AG04449 (cell line): ENCODE data around the gene TPST2.

Experiments
- CTCF ChIA-PET: fragments of 350-600 bp; formaldehyde crosslinking; extraction: SDS; loops from one replicate; lab custom pipeline; 2021; ENCODE audit warnings: antibody characterized with exemption; lab: Yijun Ruan, JAX
- POLR2A ChIA-PET: fragments of 400-600, 350-600 bp; formaldehyde crosslinking; extraction: SDS; loops from one replicate; lab custom pipeline; 2020; ENCODE audit warnings: antibody characterized with exemption, inconsistent platforms; lab: Yijun Ruan, JAX
- DNase-seq: peaks from one replicate; pipeline ENCODE4 v3.0.0-alpha.2; 2010; ENCODE audit warnings: low read depth, low spot score
- H3K4me3 ChIP-seq: 2 replicates; pipeline ENCODE4 v1.5.1; 2011; ENCODE audit warnings: low read depth, mild to moderate bottlenecking, control low read depth, low read length
- TF ChIP-seq, protein P1 (sequence below): IDR thresholded peaks from one replicate; pipeline ENCODE4 v1.5.1; 2011; ENCODE audit warnings: mild to moderate bottlenecking, moderate library complexity, low read length, control low read depth, inconsistent platforms; ENCODE audit not compliant: insufficient read depth; ENCODE audit errors: missing control alignments

Gene TPST2

DNA sequence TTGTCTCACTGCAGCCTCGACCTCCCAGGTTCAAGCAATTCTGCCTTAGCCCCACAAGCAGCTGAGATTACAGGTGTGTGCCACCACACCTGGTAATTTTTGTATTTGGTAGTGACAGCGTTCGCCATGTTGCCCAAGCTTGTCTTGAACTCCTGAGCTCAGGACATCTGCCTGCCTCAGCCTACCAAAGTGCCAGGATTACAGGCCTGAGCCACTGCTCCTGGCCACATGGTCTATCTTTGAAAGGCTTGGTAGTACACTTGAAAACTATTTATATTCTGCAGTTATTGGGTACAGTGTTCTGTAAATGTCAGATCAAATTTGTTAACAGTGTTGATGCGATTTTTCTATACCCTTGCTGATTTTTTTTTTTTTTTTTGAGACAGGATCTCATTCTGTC is 41.4 kb upstream of the TPST2 start:
- TF ChIP-seq, protein P1, sequence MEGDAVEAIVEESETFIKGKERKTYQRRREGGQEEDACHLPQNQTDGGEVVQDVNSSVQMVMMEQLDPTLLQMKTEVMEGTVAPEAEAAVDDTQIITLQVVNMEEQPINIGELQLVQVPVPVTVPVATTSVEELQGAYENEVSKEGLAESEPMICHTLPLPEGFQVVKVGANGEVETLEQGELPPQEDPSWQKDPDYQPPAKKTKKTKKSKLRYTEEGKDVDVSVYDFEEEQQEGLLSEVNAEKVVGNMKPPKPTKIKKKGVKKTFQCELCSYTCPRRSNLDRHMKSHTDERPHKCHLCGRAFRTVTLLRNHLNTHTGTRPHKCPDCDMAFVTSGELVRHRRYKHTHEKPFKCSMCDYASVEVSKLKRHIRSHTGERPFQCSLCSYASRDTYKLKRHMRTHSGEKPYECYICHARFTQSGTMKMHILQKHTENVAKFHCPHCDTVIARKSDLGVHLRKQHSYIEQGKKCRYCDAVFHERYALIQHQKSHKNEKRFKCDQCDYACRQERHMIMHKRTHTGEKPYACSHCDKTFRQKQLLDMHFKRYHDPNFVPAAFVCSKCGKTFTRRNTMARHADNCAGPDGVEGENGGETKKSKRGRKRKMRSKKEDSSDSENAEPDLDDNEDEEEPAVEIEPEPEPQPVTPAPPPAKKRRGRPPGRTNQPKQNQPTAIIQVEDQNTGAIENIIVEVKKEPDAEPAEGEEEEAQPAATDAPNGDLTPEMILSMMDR, result no peak
- no peak for DNase-seq
- CTCF ChIA-PET, result interaction anchor here (1.3 kb wide), 1 partner anchor 238 kb away, joined by 3 read pairs; no protein-coding TSS in a partner anchor
- POLR2A ChIA-PET, result no interaction called here
- H3K4me3 ChIP-seq, result no peak overlapping the region

DNA sequence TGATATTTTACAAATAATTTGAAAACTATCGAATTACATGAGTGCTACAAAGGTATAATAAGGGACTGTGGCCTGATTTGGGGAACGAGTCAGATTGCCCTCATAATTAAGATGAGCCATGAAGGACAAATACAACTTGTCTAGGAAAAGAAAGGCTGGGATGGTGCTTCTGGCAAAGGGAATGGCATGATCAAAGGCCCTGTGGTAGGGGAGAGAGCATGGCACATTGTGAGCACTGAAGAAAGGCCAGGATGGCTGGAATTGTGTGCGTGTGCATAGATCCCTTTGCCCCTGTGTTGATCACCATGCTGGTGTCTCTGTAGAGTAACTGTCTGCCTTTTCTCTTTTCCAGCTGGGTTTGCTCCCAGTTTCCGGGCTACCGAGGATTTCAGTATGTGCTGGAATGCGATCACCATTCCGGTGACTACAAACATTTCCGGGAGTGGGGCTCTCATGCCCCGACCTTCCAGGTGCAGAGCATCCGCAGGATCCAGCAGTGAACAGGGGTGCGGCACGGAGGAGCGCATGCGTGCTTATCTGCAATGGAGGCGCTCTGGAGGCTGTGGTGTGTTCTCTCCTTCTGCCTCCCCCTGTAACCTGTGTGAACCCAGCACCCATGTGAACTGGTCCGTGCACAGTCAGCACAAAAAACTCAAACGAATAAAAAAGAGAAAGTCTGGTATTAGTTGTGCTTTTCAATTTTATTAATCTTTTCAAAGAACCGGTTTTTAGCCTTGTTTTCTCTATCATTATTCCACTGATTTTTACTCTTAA is 40.2 kb upstream of the TPST2 start:
- H3K4me3 ChIP-seq, result no peak overlapping the region
- POLR2A ChIA-PET, result no interaction called here
- TF ChIP-seq, protein P1, result no peak
- DNase-seq, result no peak
- CTCF ChIA-PET, result interaction anchor here (1.3 kb wide), 1 partner anchor 237 kb away, joined by 3 read pairs; no protein-coding TSS in a partner anchor

DNA sequence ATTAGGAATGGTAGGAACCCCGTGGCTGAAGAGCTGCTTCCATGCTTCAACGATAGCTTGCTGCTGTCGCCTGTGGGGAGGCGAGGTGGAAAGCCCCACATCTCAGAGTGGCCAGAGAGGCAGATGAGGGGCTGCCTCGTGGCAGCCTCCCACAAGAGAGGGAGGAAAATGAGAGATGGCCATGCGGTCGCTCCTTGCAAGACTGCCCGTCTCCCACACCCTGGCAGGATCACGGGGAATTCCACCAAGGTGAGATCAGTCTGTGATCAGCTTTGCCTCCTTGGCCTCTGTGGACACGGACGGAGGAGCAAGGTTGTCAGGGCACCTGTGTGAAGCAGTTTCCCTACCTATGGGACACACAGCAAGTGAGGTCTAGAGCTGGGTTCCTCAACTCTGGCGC is 34.9 kb upstream of the TPST2 start:
- POLR2A ChIA-PET, result no interaction called here
- no peak for DNase-seq
- CTCF ChIA-PET, result interaction anchor here (0.6 to 1.2 kb wide), 2 partner anchors 22 to 41 kb away, joined by 4 to 5 read pairs; no protein-coding TSS in a partner anchor
- H3K4me3 ChIP-seq, result no peak overlapping the region
- TF ChIP-seq, protein P1, result no peak

DNA sequence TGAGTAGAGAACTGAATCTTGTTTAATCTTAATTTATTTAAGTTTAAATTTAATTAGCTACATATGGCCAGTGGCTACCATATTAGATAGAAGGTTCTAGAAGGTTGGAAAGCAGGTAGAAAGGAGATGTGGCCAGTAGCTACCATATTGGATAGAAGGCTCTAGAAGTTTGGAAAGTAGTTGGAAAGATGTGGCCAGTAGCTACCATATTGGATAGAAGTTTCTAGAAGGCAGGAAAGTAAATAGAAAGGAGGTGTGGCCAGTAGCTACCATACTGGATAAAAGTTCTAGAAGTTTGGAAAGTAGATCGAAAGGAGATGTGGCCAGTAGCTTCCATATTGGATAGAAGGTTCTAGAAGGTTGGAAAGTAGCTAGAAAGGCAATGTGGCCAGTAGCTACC is 34.1 kb upstream of the TPST2 start:
- POLR2A ChIA-PET, result no interaction called here
- no peak for DNase-seq
- no peak overlapping the region for H3K4me3 ChIP-seq
- CTCF ChIA-PET, result interaction anchor here (0.6 kb wide), 1 partner anchor 21 kb away, joined by 5 read pairs; no protein-coding TSS in a partner anchor
- TF ChIP-seq, protein P1, result no peak

DNA sequence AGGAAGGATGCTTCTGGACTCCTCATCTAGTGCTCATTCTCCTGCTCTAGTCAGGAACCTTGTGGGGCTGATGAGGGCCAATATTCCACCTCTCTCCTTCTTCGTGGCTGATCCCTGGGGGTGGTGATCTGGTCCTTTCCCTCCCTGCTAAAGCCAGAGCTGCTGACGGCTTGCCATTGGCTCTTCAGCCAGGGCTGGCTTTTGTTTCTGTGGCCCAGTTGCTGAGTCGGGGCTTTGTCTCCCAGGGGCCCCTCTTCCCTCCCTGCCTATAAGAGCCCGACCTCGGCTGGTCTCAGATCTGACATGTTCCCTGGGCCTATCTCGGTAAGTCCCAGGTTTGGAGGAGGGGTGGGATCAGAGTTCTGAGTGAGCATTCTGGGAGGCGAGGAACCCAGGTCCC is 31.7 kb upstream of the TPST2 start, which contains the start of gene CRYBA4:
Gene CRYBA4, plus strand, starts transcription at position 301 of the 400 bp plus-strand sequence. CDS start 634 bp downstream, outside the sequence.
- CTCF ChIA-PET, result interaction anchor here (1.5 kb wide), 1 partner anchor 9 kb away, joined by 6 read pairs; no protein-coding TSS in a partner anchor
- POLR2A ChIA-PET, result no interaction called here
- no peak for DNase-seq
- H3K4me3 ChIP-seq, result no peak within 1 kb of the TSS
- TF ChIP-seq, protein P1, result no peak

DNA sequence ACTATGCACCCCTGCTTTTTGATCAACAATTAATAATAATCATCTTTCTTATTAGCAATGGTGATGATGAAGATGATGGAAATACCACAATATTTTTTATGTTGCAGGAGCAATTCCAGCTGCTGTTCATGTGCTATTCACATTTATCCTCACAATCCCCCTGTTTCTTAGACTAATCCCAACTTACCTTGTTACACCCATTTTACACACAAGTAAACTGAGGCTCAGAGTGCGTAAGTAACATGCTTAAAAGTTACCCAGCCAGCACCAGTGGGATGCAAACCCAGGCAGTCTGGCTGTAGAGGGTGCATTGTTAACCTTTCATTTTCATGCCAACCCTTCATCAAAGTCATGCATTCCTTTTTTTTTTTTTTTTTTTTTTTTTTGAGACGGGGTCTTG is 30.3 kb upstream of the TPST2 start:
- no peak for DNase-seq
- CTCF ChIA-PET, result no interaction called here
- TF ChIP-seq, protein P1, result no peak
- H3K4me3 ChIP-seq, result no peak overlapping the region
- POLR2A ChIA-PET, result no interaction called here
